Stimulated activated naive CD4-positive, alpha-beta T cell treated with Interleukin-2 at 50 U/mL for 16 hours (primary cell): ENCODE measurements around the gene MTOR.
A peak's percentile ranks its signal among the peaks of the same experiment; 100 is the strongest.
"Not testable (repeated sequence)": the region's sequence is repeated elsewhere in the genome, so short reads cannot be mapped to it uniquely, and the experiment has no call there.

Source experiments
- DNase-seq: peaks from one replicate; lab custom pipeline; 2025; lab: John Stamatoyannopoulos, UW

Gene MTOR

DNA sequence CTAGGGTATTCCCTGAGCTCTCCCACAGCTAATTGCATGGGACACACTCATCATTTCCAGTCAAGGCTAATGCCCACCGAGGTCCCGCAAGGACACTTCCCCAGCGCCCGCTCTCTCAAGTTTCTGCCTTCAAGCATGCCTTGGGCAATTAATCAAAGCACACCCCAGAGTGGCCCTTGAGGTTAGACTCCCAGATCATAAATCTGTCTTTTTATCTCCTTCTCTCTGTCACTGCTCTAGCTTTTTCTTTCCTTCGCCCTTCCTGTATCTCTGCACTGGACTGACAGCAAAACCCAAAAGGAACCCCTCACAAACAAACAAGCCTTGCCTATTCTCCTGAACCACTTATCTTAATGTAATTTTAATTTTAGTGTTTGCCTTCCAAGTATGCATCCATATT lies 154.8 kb downstream of the MTOR start:
- DNase-seq: no peak

DNA sequence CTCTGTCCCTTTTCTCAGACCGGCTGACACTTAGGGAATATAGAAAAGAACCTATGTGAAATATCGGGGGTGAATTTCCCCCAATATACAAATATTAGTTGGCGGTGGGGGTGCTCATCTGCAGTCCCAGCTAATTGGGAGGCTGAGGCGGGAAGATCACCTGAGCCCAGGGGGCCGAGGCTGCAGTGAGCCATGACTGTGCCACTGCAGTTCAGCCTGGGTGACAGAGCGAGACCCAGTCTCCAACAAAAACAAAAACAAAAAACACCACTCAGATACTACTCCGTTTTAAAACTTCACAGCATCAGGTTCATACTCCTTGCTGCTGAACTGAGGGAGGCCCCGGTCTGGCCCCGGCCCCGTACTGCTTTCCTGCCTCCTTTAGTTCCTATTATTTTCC lies 156.8 kb downstream of the MTOR start:
- DNase-seq: no peak

DNA sequence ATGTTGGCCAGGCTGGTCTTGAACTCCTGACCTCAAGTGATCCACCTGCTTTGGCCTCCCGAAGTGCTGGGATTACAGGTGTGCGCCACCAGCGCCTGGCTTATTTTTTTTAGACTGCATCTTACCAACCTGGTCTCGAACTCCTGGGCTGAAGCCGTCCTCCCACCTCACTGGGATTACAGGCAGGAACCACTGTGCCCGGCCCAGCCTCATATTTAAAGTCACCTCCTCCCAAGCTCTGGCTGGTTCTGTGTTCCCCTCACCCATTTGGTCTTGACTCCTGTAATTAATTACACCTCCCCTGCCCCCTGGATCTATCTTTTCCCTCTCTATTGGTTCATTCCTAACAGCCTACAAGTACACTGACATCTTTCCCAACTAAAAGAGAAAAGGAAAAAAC lies 161.0 kb downstream of the MTOR start:
- no peak for DNase-seq

DNA sequence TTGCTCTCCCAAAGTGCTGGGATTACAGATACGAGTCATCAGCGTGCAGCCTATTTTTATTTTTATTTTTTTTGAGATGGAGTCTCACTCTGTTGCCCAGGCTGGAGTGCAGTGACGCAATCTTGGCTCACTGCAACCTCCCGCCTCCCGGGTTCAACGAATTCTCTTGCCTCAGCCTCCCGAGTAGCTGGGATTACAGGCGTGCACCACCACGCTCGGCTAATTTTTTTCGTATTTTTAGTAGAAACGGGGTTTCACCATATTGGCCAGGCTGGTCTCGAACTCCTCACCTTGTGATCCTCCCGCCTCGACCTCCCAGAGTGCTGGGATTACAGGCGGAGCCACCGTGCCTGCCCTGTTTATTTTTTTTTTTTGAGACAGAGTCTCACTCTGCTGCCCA lies 161.5 kb downstream of the MTOR start:
- not testable (repeated sequence) for DNase-seq

DNA sequence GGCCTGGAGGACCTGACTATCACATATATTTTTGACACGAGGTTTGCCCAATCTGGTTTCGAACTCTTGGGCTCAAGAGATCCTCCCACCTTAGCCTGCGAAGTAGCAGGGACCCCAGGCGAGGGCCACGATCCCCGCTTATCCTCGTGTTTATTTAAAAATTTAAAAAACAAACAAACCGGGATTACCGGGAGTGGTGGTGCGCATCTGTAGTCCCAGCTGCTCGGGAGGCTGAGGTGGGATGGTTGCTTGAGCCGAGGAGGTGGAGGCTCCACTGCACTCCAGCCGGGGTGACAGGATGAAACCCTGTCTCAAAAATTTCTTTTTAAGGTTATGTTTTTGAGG lies 162.2 kb downstream of the MTOR start:
- no peak for DNase-seq

DNA sequence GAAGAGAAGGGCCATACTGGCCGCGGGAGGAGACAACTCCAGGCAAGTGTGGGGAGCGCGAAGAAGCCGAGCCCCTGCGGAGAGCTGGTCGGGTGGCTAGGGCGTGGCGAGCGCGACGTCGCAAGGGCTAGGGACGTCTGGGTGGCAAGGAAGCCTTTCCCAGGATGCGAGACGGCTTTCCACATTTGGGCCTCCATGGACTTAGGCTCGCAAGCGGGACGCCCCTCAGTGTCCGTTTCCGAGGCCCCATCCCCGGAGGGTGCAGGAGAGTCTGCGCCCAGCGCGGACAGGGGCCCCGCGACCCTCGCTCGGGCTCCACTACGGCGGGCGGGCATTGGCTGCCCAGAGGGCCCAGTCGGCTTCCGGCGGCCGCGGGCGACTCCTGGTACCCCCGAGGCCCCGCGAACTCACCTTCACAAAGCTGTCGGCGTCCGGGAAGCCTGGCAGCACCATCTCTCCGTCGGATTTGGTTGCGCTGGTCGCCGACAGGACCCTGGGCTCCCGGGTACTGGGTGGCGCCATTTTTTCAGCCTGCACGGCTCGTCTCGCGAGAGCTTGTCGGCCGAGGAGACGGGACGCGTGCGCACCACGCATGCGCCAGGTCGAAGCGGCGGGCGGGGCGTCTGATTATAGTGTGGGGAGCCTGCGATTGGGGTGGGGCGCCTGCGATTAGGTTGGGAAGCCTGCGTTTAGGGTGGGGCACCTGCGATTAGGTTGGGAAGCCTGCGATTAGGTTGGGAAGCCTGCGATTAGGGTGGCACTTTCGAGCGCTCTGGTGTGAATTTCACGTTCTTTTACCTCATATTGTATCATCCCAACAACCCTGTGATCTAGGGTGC lies 162.8 kb downstream of the MTOR start, which contains the start of gene EXOSC10:
TSS of gene EXOSC10 (minus strand) at position 560 of the 839 bp plus-strand sequence. CDS start at position 522, 38 bp downstream.
- DNase-seq: peak; percentile 90

DNA sequence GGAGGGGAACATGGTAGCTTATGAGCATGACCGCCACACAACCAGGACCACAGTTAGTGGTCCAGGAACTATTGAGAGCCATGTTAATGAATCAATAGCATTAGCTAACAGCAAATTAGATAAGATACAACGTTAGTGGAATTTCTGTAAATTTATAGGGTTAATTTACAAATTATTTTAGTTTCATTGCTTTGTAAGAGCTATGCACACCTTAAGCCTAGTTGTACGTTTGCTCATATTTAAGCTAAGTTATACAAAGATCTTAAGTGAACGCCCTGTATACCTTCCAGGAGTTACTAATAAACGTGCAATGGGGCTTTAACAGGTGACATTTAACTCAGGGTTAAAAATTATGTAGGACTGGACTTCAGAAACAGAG lies 163.4 kb downstream of the MTOR start:
- no peak for DNase-seq

DNA sequence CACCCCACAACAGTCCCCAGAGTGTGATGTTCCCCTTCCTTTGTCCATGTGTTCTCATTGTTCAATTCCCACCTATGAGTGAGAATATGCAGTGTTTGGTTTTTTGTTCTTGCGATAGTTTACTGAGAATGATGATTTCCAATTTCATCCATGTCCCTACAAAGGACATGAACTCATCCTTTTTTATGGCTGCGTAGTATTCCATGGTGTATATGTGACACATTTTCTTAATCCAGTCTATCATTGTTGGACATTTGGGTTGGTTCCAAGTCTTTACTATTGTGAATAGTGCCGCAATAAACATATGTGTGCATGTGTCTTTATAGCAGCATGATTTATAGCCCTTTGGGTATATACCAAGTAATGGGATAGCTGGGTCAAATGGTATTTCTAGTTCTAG lies 178.6 kb downstream of the MTOR start:
- not testable (repeated sequence) for DNase-seq

DNA sequence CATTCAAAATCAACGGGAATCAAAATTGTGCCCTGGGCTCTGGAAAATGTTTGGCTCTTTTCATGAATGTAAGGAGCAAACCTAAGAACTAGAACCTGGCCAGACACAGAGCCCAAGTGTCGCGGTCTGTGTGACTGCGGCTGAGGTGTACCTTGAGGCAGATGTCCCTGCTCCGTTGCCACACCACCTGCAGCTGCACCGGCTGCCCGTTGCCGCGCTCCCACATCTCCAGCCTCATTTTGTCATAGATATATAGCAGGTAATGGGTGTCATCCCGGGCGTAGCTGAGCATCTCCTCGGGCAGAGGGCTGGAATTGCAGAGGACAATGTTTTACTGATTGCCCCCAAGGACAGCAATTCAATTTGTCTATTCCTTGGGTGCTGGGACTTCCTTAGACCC lies 181.4 kb downstream of the MTOR start:
- DNase-seq: no peak

DNA sequence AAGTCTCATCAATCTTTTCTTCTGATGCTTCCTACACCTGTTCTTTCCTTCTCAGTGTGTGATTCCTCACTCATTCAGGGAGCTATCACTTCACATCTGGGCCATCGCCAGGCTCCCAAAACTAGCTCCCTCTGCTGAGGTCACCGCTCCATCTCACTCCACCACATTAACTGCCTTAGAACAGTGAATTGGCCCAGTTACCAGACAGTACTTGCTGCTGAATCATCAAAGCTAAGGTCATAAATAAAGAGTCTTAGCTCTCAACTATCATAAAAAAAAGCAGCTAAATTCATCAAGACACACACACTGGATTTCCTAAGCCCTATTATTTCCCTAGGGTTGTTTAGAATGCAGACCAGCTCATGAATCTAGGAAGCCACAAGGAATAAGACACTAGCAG lies 183.7 kb downstream of the MTOR start:
- DNase-seq: no peak

DNA sequence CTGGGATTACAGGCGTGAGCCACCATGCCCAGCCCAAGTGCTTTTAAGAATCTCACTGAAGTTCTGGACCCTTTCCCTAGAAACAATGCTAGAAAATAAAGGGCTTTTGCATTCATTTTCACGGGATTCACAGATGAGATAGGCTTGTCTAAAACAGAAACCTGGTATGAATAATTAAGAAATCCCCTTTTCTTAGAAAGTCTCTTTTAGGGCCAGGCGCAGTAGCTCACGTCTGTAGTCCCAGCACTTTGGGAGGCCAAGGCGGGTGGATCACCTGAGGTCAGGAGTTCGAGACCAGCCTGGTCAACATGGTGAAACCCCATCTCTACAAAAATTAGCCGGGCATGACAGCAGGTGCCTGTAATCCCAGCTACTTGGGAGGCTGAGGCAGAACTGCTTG lies 189.0 kb downstream of the MTOR start:
- DNase-seq: not testable (repeated sequence)

DNA sequence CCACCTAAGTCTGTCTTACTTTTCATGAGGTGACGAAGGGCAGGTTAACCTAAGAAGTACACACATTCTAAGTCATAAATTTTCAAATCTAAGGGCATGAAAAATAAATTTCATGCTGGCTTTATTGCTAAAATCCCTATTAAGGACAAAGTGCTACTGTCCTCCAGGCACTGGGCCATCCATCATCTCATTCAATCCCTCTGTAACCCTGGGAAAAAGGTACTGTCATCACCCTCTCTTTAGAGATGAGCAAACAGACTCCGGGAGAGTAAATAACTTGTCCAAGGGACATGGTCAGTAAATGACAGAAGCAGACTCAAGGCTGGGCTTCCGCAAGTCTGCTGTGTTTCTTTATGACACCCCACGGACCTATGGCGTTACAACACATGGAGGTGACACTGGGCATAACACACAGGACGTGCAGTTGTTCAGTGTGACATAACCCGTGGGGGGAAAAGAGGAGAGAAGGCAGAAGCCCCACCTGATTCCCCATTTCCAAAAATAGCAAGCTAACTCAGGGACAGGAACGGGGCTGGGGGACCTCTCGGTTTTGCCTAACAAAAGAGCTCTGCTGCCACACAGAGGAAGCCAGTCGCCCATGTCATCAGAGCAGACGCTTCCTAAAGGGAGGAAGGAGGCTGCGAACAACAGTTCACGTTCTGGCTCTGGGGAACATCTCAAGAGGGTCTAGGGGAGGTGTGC lies 190.0 kb downstream of the MTOR start:
- no peak for DNase-seq

DNA sequence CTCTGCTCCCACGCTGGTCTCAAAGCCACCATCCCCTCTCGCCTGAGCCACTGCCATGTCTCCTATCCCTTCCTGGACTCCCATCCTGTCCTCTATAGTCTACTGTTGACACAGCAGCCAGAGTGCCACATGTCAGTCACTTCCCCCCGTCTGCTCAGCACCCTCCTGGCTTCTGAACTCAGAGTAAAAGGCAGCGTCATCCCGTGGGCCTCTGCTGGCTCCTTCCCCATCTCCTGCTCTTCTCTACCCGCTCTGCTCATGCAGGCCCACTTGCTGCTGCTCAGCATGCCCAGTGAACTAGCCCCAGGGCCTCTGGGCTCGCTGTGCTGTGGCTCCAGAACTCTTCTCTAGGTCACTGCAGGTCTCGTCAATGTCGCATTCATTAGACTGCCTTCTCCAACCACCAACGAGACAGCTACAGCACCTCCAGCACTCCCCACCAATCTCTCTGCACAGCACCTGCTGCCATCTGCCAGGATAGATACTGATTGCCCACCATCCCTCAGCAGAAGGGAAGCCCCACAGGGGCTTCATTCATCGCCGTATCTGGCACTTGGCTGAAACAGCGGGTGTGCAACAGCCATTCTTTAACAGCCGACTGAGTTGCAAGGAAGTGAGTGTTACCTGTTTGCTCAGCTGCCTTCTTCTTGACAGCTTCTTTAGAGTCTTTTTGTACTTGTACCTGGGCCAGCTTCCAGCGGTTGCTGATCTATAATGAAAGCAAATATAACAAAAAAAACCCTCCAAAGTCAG lies 190.7 kb downstream of the MTOR start:
- DNase-seq: no peak

DNA sequence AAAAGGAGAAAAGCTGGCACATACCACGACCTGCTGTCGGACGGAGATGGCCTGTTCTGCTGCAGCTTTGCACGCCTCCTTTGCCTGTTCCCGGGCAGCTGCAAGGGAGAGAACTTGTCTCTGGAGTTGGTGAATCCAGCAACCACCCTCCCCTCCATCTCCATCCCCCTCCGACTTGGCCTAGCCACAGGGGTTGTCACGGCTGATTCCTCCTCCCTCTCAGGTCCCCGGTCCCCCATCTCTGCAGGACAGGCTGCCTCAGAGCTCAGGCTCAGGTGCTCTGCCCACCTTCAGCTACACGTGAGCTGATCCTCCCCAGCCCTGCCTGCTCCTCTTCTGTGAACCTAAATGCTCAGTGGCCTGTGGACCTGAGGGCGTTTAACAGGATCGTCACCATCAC lies 191.5 kb downstream of the MTOR start:
- no peak for DNase-seq

DNA sequence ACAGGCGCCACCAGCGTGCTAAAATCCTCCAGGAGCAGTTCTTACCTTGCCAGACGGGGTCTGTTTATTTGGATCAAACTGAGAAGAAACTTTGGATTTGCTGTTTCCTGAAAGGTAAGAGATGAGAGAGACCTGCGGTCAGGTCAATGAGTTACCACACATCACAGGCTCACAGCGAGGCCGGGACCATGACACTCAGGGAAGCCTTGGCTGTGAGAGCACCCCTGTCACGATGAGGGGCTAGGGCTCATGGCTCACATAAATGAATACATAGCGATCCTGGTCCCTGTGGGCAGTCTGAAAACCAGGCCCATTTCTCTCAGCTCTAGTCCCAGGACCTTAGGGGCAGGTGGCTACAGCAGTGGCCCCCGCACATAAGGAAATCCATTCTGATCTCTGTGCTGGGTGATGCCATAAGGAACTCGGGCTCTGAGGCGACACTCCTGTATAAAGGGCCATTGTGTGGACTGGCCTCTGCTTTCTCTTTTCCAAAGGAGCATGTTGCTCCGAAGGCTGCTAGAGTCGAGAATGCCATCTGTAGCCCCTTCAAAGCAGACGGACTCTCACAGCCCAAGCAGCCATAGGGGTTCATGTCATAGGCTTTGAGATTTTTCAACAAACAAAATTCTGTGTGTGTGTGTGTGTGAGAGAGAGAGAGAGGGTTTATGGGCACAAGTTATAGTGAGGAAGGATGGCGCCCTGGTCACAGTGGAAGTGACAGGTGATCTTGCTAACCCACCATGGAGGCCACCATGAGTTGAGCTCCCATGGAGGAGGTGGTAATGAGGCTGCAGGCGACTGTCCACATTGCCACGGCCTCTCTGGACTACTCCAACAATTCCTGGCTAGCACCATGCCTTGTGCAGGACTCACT lies 193.5 kb downstream of the MTOR start:
- DNase-seq: no peak

DNA sequence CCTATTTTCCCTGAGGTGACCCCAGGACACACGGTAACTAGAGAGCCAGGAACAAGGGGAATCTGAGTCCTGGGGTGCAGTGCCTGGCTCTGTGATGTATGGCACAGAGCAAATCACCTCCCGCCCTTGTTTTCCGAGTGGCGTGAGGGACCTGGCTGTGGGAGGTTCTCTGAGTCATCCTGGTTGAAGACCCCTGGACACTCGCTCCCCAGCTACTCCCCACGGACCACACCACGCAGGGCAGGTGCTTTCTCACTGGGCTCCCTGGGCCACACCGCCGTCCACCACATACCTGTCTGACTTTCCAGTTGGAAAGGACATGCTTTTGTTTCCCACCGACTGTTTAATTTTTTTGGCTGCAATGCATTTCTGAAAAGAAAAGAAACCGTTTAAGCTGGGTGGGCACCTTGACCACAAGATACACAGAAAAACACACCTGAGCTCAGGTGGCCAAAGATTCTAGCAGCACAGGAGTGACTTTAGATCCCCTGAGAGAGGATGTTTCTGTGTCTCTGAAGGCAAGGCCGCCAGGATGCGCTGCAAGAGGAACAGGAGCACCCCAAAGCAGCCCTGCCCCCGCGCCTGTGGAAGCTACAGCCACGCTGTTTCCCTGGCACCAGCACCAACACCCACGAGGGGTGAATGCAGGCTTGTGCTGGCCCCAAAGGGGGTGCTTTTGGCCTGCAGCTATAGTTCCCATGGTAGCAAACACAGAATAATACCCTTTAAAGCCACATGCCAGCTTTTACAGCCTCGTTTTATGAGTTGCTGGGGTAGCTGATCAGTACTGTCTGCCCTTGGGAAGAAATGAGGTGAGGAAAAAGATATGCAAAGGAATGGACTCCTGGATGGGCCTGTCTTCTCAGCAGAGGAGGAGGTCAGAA lies 194.4 kb downstream of the MTOR start:
- DNase-seq: no peak

DNA sequence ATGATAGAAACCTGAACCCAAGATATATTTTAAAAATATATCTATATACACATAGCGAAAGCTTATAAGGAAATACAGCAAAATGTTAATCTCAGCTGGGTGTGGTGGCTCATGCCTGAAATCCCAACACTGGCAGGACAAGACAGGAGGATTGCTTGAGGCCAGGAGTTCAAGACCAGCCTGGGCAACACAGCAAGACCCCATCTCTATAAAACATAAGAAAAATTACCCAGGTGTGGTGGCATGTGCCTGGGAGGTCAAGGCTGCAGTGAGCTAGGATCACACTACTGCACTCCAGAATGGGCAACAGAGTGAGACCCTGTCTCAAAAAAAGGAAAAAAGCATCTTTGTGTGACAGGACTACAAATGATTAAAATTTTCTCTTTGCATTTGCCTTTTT lies 196.6 kb downstream of the MTOR start:
- DNase-seq: no peak

DNA sequence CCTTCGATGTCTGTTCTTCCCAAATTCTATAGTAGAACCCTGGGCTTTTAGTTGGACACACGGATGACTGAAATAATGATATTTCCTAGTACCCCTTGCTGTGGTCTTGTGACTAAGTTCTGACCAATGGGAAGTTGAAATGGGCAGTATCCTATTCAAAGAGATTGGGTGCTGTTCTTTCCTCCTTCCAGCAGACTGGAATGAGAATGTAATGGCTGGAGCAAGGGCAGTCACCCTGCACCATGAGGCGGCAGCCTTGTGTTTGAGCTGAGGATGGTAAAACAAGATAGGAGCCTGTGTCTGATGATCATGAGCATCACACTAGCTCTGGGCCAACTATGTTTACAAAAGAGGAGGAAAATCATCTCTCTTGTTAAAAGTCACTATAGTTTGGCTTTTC lies 197.4 kb downstream of the MTOR start:
- no peak for DNase-seq

DNA sequence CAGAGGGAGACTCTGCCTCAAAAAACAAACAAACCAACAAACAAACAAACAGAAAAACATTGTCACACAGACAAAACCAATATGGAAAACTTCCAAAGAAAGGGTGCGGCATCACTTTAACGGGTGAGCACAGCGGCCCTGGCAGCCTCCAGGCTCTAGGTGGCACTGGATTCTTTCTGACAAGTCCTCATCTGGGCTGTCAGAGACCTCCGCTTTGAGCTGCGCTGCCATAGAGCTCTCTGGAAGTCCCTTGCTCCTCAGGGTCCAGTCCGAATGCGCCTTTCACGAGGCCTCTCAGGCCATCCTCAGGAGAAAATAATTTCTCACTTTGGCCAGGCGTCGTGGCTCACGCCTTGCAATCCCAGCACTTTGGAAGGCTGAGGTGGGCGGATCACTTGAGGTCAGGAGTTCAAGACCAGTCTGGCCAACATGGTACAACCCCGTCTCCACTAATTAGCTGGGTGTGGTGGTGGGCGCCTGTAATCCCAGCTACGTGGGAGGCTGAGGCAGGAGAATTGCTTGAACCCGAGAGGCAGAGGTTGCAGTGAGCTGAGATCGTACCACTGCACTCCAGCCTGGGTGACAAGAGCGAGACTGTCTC lies 198.3 kb downstream of the MTOR start:
- DNase-seq: not testable (repeated sequence)

DNA sequence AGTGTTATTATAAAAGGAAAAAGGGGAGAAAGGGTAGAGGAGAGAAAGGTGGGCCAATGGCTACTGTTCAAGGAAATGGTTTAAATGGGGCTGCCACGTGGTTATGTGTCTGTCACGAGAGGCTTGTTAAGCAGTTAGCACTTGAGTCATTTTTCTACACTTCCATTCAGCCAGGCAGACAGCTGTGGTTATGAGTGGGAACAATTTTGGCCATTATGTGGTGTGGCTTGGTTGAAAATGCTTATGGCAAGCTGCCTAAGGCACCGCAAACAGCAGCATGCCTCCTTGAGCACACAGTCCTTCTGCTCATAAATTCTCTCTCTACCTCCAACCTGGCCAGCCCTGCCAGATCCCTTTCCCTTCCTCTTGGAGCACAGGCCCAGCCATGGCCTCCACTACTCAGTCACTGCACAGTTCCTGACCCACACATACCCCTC lies 199.4 kb downstream of the MTOR start:
- DNase-seq: peak; percentile 34
